Measurements from ENCODE around the gene NOX3. TPM values are rescaled to one million over a fixed set of nuclear protein-coding genes. Genes with fewer than 3 reads are reported as not detected.
A peak's percentile ranks its signal among the peaks of the same experiment; 100 is the strongest.

The NOX3 gene
- total RNA-seq, 1 donor = not detected

DNA sequence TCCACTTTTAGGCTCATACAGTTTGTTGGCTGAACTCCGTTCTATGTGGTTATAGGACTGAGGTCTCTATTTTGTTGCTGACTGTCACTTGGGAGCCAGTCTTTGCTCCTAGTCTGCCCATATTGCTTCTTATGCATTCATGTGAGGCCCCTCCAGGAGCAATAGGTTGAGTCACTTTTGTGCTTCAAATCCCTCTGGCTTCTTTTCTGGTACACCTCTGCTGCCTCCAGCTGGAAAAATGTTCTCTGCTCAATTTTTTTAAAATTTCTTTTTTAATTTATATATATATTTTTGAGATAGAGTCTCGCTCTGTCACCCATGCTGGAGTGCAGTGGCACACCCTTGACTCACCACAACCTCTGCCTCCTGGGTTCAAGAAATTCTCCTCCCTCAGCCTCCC is 42.7 kb upstream of the NOX3 start:
- H4K20me1 ChIP-seq (ENCODE audit: insufficient read depth, low read length) = no peaks in the 10 kb centered on the region

DNA sequence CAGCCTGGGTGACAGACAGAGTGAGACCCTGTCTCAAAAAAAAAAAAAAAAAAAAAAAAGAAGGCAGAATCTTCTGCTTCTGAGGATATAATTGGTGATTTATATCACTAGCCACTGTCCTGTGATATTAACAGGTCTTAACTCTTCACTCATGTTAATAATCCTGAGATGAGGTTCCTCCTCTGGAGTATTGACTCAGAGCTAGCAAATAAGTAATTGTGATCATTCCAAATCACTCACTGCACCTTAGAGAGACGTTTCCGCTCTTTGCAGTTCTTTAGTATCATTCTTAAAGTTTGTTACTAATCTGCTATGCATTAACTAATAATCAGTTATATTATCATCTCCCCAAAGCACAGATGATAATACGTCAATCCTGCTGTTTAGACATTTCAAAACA is 41.6 kb upstream of the NOX3 start:
- Histone ChIP-seq H3K4me3 (ENCODE audit: insufficient read depth, low read length) (no peak overlapping the region), H3K4me1 (ENCODE audit: insufficient read depth, low read length) (peaks cover 36% of the 10 kb centered on the region), H4K20me1 (ENCODE audit: insufficient read depth, low read length) (no peaks in the 10 kb centered on the region), H3K36me3 (ENCODE audit: insufficient read depth, low read length) (no peaks in the 10 kb centered on the region), H3K79me2 (ENCODE audit: insufficient read depth, low read length) (no peaks in the 10 kb centered on the region), H2AFZ (ENCODE audit: low read length) (no peak overlapping the region), H3K27ac (ENCODE audit: low read depth, low read length) (no peak overlapping the region), H3K9me3 (ENCODE audit: low read depth, low read length) (no peaks in the 10 kb centered on the region), H3K4me2 (ENCODE audit: insufficient read depth, low read length) (no peak overlapping the region), H3K27me3 (ENCODE audit: insufficient read depth, low read length) (no peaks in the 10 kb centered on the region)
- no peak for DNase-seq (ENCODE audit: insufficient read length, low spot score, missing footprints)
- TF ChIP-seq, protein P1, sequence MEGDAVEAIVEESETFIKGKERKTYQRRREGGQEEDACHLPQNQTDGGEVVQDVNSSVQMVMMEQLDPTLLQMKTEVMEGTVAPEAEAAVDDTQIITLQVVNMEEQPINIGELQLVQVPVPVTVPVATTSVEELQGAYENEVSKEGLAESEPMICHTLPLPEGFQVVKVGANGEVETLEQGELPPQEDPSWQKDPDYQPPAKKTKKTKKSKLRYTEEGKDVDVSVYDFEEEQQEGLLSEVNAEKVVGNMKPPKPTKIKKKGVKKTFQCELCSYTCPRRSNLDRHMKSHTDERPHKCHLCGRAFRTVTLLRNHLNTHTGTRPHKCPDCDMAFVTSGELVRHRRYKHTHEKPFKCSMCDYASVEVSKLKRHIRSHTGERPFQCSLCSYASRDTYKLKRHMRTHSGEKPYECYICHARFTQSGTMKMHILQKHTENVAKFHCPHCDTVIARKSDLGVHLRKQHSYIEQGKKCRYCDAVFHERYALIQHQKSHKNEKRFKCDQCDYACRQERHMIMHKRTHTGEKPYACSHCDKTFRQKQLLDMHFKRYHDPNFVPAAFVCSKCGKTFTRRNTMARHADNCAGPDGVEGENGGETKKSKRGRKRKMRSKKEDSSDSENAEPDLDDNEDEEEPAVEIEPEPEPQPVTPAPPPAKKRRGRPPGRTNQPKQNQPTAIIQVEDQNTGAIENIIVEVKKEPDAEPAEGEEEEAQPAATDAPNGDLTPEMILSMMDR (IDR thresholded peaks at IDR 0.05; ENCODE audit: extremely low read depth, low read depth, low read length) = no peak

More for the DNA sequence above, 42.7 kb upstream of the NOX3 start:
- Histone ChIP-seq H3K9me3 (ENCODE audit: low read depth, low read length) (no peaks in the 10 kb centered on the region), H3K27ac (ENCODE audit: low read depth, low read length) (no peak overlapping the region), H3K79me2 (ENCODE audit: insufficient read depth, low read length) (no peaks in the 10 kb centered on the region), H2AFZ (ENCODE audit: low read length) (peak overlapping the region; percentile 36), H3K4me2 (ENCODE audit: insufficient read depth, low read length) (no peak overlapping the region), H3K4me3 (ENCODE audit: insufficient read depth, low read length) (no peak overlapping the region), H3K27me3 (ENCODE audit: insufficient read depth, low read length) (no peaks in the 10 kb centered on the region), H3K36me3 (ENCODE audit: insufficient read depth, low read length) (no peaks in the 10 kb centered on the region), H3K4me1 (ENCODE audit: insufficient read depth, low read length) (peaks cover 27% of the 10 kb centered on the region)
- TF ChIP-seq, protein P1 (IDR thresholded peaks at IDR 0.05; ENCODE audit: extremely low read depth, low read depth, low read length) = peak; percentile 23
- DNase-seq (ENCODE audit: insufficient read length, low spot score, missing footprints) = no peak

DNA sequence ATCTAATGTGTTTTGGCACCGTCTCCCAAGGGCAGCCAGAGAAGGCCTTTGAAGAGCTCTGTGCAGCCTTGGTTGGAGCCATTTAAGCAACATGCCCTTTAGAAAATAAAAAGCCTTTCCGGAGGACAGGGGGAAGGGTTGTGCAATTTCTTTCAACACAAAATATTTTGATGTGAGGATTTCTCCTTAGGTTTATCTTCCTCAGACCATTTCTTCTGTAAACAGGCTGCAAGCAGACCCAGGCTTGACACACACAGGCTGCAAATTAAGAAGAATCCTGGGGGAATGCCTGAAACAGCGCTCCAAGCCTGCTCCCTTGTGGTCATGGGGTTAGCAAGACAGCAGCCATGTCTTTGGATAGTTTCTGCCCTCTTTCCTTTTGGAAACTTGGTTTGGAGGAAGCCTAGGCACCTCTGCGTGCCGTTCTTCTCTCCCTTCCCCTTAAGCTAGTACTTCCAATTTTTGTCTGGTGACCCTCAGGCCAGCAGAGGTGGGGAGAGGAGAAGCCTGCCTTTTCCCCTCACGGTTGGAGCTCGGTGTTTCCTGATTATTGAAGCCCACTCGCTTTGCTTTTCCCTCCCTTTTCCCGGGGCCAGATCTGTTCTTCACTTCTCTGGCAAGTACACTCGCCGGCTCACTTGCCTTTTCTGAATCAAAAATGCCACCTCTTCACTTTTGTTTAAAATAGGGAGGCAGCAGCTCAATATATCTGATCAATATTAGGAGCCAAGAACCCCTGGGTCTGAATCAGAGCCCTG is 39.6 kb upstream of the NOX3 start:
- H3K4me1 ChIP-seq (ENCODE audit: insufficient read depth, low read length) = peaks cover 36% of the 10 kb centered on the region
- no peaks in the 10 kb centered on the region for H3K79me2 ChIP-seq (ENCODE audit: insufficient read depth, low read length)
- no peak overlapping the region for H3K4me3 ChIP-seq (ENCODE audit: insufficient read depth, low read length)
- H4K20me1 ChIP-seq (ENCODE audit: insufficient read depth, low read length) = no peaks in the 10 kb centered on the region
- DNase-seq (ENCODE audit: insufficient read length, low spot score, missing footprints) = peak; percentile 13
- TF ChIP-seq, protein P1 (IDR thresholded peaks at IDR 0.05; ENCODE audit: extremely low read depth, low read depth, low read length) = peak; percentile 78
- H3K36me3 ChIP-seq (ENCODE audit: insufficient read depth, low read length) = no peaks in the 10 kb centered on the region
- peak overlapping the region; percentile 96 for H2AFZ ChIP-seq (ENCODE audit: low read length)
- peak overlapping the region; percentile 90 for H3K27ac ChIP-seq (ENCODE audit: low read depth, low read length)
- no peaks in the 10 kb centered on the region for H3K9me3 ChIP-seq (ENCODE audit: low read depth, low read length)
- no peak overlapping the region for H3K4me2 ChIP-seq (ENCODE audit: insufficient read depth, low read length)
- no peaks in the 10 kb centered on the region for H3K27me3 ChIP-seq (ENCODE audit: insufficient read depth, low read length)

DNA sequence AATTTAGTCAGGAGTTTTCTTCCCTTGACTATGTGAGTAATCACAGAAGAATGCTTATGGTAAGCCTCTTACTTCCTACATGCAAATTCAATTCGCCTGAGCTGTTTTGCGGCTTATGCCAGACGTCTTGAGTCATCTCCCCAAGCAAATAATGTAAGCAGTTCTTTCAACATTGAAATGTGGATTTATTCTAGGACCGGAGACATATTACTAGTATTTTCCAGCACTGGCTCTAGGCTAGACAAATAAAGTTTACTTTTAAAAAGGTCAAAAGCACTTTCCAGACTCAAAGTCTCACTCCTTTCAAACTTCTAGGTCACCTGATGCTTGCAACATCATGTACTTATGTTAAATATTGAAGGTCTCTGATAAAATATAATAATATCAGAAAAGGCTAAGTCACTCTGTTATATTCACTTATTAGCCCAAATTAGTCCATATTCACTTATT is 38.1 kb upstream of the NOX3 start:
- Histone ChIP-seq H2AFZ (ENCODE audit: low read length) (no peak overlapping the region), H3K27ac (ENCODE audit: low read depth, low read length) (peak overlapping the region; percentile 90), H3K27me3 (ENCODE audit: insufficient read depth, low read length) (no peaks in the 10 kb centered on the region), H4K20me1 (ENCODE audit: insufficient read depth, low read length) (no peaks in the 10 kb centered on the region), H3K9me3 (ENCODE audit: low read depth, low read length) (no peaks in the 10 kb centered on the region), H3K36me3 (ENCODE audit: insufficient read depth, low read length) (no peaks in the 10 kb centered on the region), H3K4me3 (ENCODE audit: insufficient read depth, low read length) (no peak overlapping the region), H3K4me2 (ENCODE audit: insufficient read depth, low read length) (peak overlapping the region; percentile 45), H3K4me1 (ENCODE audit: insufficient read depth, low read length) (peaks cover 36% of the 10 kb centered on the region), H3K79me2 (ENCODE audit: insufficient read depth, low read length) (no peaks in the 10 kb centered on the region)
- no peak for DNase-seq (ENCODE audit: insufficient read length, low spot score, missing footprints)
- TF ChIP-seq, protein P1 (IDR thresholded peaks at IDR 0.05; ENCODE audit: extremely low read depth, low read depth, low read length) = no peak
